WTC11 (cell line): Measurements from ENCODE around the gene SHPK.

ENCODE experiments used
- CTCF ChIP-seq: fragments of 200-600 bp; IDR thresholded peaks from 2 replicates; pipeline ENCODE4 v1.8.0; 2022; ENCODE audit warnings: antibody characterized with exemption
- E2F1 ChIP-seq: sonication (generic); formaldehyde crosslinking; IDR thresholded peaks from 2 replicates; pipeline ENCODE4 v1.8.0; 2022; ENCODE audit warnings: mild to moderate bottlenecking, missing genetic modification reagents
- NFE2L1 ChIP-seq: sonication (generic); formaldehyde crosslinking; IDR thresholded peaks from 2 replicates; pipeline ENCODE4 v1.8.1; 2023; ENCODE audit warnings: missing genetic modification reagents
- PREB ChIP-seq: sonication (generic); formaldehyde crosslinking; IDR thresholded peaks from 2 replicates; pipeline ENCODE4 v1.8.1; 2022; ENCODE audit warnings: mild to moderate bottlenecking, missing genetic modification reagents, moderate library complexity, borderline replicate concordance
- STAT6 ChIP-seq: sonication (generic); formaldehyde crosslinking; conservative IDR thresholded peaks from 2 replicates; pipeline ENCODE4 v1.8.1; 2023; ENCODE audit warnings: mild to moderate bottlenecking, low read depth, missing genetic modification reagents, moderate library complexity
- ZMAT4 ChIP-seq: fragments of 250-450 bp; sonication (Bioruptor Pico); IDR thresholded peaks from 2 replicates; pipeline ENCODE4 v1.9.0; 2021; ENCODE audit warnings: mild to moderate bottlenecking
- ZNF416 ChIP-seq: fragments of 250-450 bp; sonication (Bioruptor Pico); IDR thresholded peaks from 2 replicates; pipeline ENCODE4 v1.9.0; 2021; ENCODE audit warnings: mild to moderate bottlenecking, inconsistent platforms

GRCh38 chr17:3657588-3657869 lies 21.5 kb upstream of the SHPK start:
- TF ChIP-seq PREB (no peak), CTCF (no peak), ZMAT4 (no peak), NFE2L1 (CRISPR knock-in tag) (no peak), ZNF416 (CRISPR knock-in tag) (no peak), STAT6 (CRISPR knock-in tag) (no peak), E2F1 (no peak)
